ENCODE data around the gene TET1.
"Not testable (repeated sequence)": the region's sequence is repeated elsewhere in the genome, so short reads cannot be mapped to it uniquely, and the experiment has no call there.

- not testable (repeated sequence) for TF ChIP-seq EP300, POLR2A (IDR thresholded peaks at IDR 0.05)
- TF ChIP-seq, protein P1, sequence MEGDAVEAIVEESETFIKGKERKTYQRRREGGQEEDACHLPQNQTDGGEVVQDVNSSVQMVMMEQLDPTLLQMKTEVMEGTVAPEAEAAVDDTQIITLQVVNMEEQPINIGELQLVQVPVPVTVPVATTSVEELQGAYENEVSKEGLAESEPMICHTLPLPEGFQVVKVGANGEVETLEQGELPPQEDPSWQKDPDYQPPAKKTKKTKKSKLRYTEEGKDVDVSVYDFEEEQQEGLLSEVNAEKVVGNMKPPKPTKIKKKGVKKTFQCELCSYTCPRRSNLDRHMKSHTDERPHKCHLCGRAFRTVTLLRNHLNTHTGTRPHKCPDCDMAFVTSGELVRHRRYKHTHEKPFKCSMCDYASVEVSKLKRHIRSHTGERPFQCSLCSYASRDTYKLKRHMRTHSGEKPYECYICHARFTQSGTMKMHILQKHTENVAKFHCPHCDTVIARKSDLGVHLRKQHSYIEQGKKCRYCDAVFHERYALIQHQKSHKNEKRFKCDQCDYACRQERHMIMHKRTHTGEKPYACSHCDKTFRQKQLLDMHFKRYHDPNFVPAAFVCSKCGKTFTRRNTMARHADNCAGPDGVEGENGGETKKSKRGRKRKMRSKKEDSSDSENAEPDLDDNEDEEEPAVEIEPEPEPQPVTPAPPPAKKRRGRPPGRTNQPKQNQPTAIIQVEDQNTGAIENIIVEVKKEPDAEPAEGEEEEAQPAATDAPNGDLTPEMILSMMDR (IDR thresholded peaks at IDR 0.05) = not testable (repeated sequence)
Observed at GRCh38 chr10:68740676-68741075, 180.5 kb downstream of the TET1 start.
